Fibroblast of mammary gland (primary cell): ENCODE measurements around the gene PRXL2B.

Experiments used
- DNase-seq: peaks from one replicate; pipeline ENCODE4 v3.0.0-alpha.2; 2010; ENCODE audit warnings: low read depth
- H3K4me3 ChIP-seq: 2 replicates; pipeline ENCODE4 v1.5.1; 2011; ENCODE audit warnings: low read depth, mild to moderate bottlenecking, low read length, moderate library complexity; ENCODE audit not compliant: control insufficient read depth
- CTCF ChIP-seq: conservative IDR thresholded peaks from 2 replicates; pipeline ENCODE4 v1.5.1; 2011; ENCODE audit warnings: low read depth, low read length, inconsistent platforms; ENCODE audit not compliant: control insufficient read depth, insufficient read depth

Gene PRXL2B

GRCh38 chr1:2586154-2587070 lies at the start of gene PRXL2B:
Gene PRXL2B, plus strand, starts transcription at chr1:2586777. Its CDS starts 109 bp downstream, at chr1:2586886.
- TF ChIP-seq CTCF = no peak
- H3K4me3 ChIP-seq = peak within 1 kb of the TSS; percentile 70
- peak; percentile 98 for DNase-seq

- TF ChIP-seq CTCF = no peak
- no peak for DNase-seq
- no peak overlapping the region for H3K4me3 ChIP-seq
These were observed 48.8 kb upstream of the PRXL2B start for GRCh38 chr1:2537784-2538115.

GRCh38 chr1:2538376-2538775 lies 48.2 kb upstream of the PRXL2B start:
- no peak overlapping the region for H3K4me3 ChIP-seq
- TF ChIP-seq CTCF = no peak
- no peak for DNase-seq

- no peak for DNase-seq
- TF ChIP-seq CTCF = no peak
- H3K4me3 ChIP-seq = no peak overlapping the region
These were observed 47.7 kb upstream of the PRXL2B start for GRCh38 chr1:2538872-2539271.

GRCh38 chr1:2539312-2539907 lies 47.2 kb upstream of the PRXL2B start:
- no peak for TF ChIP-seq CTCF
- H3K4me3 ChIP-seq = no peak overlapping the region
- DNase-seq = no peak

- no peak for TF ChIP-seq CTCF
- no peak overlapping the region for H3K4me3 ChIP-seq
- DNase-seq = no peak
These were observed 45.6 kb upstream of the PRXL2B start for GRCh38 chr1:2540816-2541492.
